D721Med (cell line): Measurements from ENCODE around the gene LRRTM2.

Source experiments
- DNase-seq: peaks from one replicate; pipeline ENCODE4 v3.0.0; 2011; ENCODE audit warnings: low spot score; ENCODE audit not compliant: insufficient read length
- FAIRE-seq: peaks from 2 replicates; lab custom pipeline; 2011; peaks lifted over from hg19 to GRCh38; lab: Jason Lieb, UNC
- CTCF ChIP-seq: IDR thresholded peaks from 2 replicates; pipeline ENCODE4 v1.5.1; 2012; ENCODE audit warnings: mild to moderate bottlenecking, control low read depth; ENCODE audit not compliant: insufficient read depth; ENCODE audit errors: missing control alignments

LRRTM2 gene

GRCh38 chr5:138832218-138832617 lies 42.9 kb downstream of the LRRTM2 start:
- FAIRE-seq (no peak), DNase-seq (no peak)
- no peak for TF ChIP-seq CTCF

GRCh38 chr5:138831703-138832102 lies 43.4 kb downstream of the LRRTM2 start:
- FAIRE-seq (no peak), DNase-seq (no peak)
- no peak for TF ChIP-seq CTCF

DNA sequence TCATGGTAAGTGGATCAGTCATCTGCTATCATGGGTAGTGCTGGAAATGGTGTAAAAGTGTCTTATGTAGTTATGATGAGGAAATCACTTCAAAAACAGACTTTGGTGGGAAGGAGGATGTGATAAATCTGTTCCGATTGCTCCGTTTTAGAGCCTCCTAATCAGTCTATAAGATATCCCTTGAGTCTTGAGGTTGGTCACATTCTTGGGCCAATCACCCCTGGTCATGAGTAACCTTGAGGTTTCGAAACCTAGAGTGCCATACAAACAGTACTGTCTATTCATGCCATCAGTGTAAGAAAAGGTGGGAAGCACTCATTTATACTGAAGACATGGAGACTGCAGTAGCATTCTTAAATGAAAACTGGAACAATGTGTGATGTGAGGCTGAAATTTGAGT lies 45.8 kb downstream of the LRRTM2 start:
- TF ChIP-seq CTCF = no peak
- no peak for DNase-seq
- no peak for FAIRE-seq

- FAIRE-seq (no peak), DNase-seq (no peak)
- no peak for TF ChIP-seq CTCF
Observed at GRCh38 chr5:138828556-138828955, 46.6 kb downstream of the LRRTM2 start.

DNA sequence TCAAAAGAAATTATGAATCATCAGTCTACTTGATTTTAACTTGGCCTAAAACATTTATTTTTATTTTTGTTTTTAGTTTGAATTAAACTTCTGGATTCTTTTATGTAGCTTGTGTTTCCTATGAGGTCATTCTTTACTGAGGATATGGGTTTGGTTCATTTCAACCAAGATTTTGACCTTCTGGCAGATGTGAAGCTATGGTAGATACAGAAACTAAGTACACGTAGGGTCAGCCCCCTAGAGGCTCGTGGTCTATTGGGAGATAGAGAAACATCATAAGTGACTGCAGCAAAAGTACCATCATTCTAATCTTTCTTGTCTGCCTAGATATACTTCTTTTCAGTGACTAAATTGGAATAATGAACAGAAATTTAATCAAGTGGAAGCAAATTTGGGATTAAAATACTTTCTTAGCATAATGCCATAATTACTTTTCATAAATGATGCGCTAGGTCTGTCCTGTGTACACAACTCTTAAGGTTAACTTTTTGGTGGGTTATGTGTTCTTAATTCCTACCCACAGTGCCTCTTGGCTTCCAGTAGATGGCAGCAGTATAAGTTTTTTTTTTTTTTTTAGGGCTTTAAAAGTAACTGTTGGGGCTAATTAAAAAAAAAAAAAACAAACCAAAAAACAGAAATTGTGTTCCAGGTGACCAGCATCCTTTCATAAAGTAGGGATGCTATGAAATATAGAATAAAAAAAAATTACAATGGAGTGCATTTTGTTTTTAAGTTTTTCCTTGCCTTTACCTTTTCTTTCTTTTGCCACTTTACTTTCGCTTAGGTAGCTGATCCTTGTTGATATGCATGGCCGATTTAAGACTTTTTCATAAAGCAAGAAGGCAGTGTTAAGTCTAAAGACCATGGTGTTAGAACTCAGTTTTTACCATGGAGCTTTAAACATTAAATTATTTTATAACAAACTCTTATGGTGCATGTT lies 49.9 kb downstream of the LRRTM2 start:
- DNase-seq (no peak), FAIRE-seq (no peak)
- TF ChIP-seq CTCF = peak; percentile 45

DNA sequence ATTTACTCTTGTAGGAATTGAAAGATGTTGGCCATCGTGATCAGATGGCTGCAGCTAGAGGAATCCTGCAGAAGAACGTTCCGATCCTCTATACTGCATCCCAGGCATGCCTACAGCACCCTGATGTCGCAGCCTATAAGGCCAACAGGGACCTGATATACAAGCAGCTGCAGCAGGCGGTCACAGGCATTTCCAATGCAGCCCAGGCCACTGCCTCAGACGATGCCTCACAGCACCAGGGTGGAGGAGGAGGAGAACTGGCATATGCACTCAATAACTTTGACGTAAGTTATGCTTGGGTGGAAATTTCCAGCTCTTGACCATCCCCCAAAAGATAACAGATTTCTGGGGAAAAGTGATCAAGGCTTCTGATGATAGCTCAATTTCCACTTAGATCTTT lies 50.6 kb downstream of the LRRTM2 start:
- DNase-seq = no peak
- no peak for TF ChIP-seq CTCF
- no peak for FAIRE-seq

DNA sequence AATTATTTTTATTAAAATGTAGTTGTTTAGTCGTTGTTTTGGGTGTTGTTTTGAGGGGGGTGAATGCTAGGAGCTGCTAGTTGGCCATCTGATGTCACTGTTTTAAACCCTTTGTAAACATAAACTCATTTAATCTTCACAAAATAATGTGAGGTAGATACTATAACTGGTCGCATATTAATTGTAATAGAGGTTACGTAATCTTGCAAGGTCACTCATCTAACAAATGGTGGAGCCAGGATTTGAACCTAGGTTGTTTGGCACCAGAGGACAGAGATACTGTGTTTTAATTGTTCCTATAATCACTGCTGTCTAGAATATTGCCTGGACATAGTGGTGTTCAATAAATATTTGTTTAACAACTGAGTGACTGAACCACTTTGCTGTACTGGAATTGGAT lies 54.4 kb downstream of the LRRTM2 start:
- DNase-seq (no peak), FAIRE-seq (no peak)
- TF ChIP-seq CTCF = no peak
